Stimulated activated CD4-positive, alpha-beta T cell treated with anti-CD3 and anti-CD28 coated beads, Interleukin-4, amount 100 ng/mL, for 24 hours (primary cell): ENCODE measurements around the gene LMO2.
A peak's percentile ranks its signal among the peaks of the same experiment; 100 is the strongest.
"Not testable (repeated sequence)": the region's sequence is repeated elsewhere in the genome, so short reads cannot be mapped to it uniquely, and the experiment has no call there.

Source experiments
- DNase-seq: peaks from one replicate; pipeline ENCODE4 v3.0.0-alpha.2; 2020

LMO2 gene

DNA sequence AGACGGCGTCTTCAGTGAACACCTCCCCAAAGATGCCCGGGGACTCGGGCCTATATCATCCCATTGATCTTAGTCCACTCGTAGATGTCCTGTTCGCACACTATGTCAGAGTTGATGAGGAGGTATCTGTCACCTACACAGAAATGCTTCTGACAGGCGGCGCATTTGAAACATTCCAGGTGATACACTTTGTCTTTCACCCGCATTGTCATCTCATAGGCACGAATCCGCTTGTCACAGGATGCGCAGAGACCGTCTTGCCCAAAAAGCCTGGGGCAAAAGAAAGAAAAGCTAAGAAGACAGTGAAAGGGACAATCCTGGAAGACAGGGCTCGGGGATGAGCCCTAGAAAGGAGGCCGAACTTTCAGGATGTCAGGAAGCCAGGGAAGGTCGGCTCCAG, 32.6 kb downstream of the LMO2 start:
- no peak for DNase-seq

DNA sequence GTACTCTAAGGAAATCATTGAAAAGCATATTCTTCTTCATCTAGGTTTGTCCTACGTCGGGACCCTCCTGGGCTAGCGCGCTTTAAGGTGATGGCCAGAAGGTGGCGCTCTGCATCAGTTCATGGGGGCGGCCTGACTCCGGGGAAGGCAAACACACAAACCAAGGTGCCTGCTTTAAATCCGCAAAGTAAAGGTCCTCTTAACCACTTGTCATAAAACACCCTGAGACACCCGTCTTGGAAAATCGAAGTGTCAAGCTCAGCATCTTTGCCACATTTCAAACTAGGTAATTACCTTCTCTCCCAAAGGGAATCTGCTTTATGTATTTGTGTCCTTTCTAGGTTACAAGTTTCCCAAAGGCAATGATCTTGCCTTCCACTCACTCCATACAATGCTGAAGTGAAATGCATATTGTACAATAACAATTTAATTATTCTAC, 33.9 kb downstream of the LMO2 start:
- DNase-seq: peak; percentile 82

DNA sequence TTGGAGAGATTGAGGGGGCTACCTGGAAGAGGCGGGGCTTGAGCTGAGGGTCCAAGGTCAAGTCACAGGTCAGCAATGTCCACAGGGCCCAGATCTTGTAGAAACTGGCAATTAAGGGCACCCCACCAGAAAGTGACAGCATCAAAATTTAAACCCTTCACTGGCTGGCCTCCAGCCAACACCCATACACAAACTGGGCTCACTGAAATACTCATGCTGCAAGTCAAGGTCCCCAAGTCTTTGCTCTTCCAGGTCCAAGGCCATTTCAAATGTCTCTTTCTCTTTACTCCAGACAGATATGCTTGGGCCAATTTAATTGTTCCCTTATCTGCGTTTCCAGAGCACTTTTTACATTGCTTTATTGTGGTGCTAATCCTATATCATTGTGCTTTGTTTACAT, 36.4 kb downstream of the LMO2 start:
- DNase-seq: no peak

DNA sequence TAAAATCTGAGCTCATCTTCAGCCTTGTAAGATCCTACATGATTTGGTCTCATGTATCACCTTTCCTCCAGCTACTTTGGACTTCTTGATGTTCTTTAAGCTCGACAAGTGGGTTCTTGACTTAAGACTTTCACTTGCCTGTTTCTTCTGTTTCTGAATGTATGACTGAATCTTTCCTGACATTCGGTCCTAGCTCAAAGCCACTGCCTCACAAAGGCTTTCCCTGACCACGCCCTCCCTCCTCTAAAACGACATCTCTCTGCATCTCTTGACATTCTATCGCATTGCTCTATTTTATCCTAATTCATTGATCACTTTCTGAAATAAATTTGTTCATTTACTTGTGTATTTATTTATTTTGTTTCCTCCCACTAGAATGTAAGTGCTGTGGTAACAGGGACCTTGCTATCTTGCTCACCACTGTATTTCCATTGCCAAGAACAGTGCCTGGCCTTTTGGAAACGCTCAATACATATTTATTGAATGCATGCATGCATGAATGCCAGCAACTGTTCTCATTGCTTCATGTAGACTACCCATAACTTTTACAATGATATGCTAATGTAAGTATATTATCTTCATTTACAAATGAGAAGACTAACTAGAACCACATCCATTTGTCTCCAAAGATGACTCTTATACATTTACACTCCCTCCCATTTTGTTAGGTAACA, 43.0 kb downstream of the LMO2 start:
- DNase-seq: no peak

DNA sequence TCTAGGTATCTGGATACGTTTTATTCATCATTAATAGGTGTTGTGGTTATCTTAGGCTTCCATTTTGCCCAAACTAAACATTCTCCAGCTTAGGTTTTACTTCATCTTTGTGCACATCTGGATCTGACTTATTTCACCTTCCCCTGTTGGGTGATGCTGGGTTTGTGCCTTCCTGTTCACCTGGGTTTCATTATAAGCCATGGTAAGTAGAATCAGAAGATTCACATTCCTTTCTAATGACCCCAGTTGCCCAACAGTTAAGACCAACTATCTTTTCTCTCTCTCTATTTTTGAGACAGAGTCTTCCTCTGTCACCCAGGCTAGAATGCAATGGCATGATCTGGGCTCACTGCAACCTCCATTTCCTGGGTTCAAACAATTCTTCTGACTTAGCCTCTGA, 44.6 kb downstream of the LMO2 start:
- DNase-seq: no peak

DNA sequence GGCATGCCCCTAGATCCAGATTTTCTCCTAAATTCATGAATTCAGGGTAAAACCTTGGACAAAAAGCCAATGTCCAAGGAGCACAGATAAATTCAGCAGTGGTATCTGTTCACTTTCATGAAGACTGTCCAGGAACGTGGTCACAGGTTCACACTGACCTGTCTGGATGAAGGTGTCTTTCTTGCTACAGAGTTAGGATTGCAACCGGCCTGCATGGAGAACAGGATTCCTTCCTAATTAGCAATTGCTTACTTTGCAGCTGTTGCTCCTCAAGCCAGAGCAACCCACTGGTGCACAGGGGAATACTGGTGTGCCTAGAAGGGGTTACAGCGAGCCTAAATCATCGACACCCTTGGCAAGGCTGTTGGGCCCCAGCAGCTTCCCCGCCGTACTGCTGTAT, 47.6 kb downstream of the LMO2 start:
- DNase-seq: no peak

DNA sequence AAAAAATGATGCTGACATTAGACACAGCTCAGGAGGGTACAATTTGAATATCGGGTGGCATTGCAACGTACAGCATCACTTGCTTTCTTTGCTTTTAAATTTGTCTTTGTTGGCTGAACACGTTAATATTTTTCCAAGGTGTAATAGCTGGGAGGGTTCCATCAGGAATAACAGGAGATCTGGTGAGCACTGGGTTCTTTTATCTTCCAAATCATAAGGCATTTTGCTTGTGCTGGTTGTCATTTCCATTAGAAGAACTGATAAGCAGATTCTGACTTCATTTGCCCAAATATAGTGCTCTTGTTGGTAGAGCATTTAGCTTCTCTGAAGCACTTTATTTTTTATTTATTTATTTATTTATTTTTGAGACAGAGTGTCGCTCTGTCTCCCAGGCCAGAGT, 48.9 kb downstream of the LMO2 start:
- no peak for DNase-seq

DNA sequence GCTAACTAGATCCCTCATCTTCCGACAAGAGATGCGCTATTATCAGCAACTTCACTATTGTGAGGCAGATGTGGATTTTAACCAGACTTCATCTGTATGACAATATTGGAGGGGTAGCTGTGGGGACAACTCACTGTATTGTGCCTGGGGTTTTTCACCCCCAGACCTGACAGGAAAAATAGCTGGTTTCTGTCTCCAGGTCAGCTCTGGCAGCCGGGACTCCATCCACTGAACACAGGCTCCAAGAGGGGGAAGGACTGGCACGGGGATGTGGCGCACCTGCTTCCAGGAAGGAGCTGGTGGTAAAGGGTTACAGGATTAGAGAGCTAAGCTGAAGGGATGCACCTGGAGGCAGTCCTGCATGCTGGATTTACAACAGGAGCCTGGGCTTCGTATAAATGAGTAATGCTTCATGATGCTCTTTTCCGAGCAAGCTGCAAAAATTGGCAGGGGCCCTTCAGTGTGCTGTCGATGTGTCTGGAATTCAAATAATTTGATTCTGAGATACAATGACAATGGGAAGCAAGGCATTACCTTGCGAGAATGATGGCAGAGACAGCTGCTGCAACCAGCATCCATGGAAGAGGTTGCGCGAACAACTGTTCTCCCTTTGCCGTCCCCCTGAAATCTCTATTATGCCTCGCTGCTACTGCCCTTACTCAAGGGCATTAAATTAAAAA, 49.5 kb downstream of the LMO2 start:
- no peak for DNase-seq

DNA sequence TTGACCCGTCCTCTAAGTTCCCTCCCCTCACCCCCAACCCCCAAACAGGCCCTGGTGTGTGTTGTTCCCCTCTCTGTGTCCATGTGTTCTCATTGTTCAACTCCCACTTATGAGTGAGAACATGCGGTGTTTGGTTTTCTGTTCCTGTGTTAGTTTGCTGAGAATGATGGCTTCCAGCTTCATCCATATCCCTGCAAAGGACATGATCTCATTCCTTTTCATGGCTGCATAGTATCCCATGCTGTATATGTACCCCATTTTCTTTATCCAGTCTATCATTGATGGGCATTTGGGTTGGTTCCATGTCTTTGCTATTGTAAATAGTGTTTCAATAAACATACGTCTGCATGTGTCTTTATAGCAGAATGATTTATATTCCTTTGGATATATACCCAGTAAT, 53.6 kb downstream of the LMO2 start:
- DNase-seq: not testable (repeated sequence)

DNA sequence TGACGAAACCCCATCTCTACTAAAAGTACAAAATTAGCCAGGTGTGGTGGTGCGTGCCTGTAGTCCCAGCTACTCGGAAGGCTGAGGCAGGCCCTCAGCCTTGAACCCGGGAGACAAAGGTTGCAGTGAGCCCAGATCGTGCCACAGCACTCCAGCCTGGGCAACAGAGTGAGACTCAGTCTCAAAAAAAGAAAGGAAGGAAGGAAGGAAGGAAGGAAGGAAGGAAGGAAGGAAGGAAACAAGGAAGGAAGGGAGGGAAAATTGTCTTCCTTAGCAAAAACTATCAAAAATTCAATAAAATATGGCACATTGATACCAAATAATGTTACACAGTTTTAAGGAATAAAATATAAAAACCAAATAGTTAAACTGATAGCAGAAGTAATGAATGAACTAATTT, 54.5 kb downstream of the LMO2 start:
- not testable (repeated sequence) for DNase-seq

DNA sequence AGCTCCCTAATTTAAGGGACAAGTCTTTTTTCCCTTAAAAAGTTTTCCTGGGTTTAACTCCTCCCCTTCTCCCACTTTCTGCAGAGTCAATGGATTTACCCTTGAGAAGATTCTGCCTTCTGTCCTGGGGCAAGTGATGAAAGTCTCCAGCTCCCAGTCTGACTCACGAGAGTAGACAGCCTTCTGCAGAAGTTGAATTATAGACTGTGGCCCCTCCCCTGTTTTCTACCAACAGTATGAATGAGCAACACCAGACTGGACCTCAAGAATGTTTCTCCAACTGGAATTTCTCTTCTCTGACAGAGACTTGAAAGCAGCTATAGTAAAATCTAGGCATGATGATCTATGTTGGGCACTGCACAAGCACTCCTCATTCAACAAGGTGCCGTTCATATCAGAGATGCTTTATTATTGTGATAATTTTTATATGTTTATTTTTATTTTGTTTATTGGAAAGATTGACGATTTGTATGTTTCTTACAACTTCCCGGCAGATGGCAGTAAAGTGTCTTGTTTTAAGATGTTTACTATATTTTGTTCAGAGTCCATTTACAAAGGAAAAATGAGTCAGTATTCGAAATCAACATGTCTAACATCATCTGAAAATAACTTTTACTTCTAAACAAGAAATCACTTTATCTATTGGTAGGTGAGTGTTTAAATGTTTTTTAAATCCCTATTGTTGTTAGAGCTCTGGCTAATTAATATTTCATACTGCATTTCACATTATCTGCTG, 56.6 kb downstream of the LMO2 start:
- DNase-seq: no peak

DNA sequence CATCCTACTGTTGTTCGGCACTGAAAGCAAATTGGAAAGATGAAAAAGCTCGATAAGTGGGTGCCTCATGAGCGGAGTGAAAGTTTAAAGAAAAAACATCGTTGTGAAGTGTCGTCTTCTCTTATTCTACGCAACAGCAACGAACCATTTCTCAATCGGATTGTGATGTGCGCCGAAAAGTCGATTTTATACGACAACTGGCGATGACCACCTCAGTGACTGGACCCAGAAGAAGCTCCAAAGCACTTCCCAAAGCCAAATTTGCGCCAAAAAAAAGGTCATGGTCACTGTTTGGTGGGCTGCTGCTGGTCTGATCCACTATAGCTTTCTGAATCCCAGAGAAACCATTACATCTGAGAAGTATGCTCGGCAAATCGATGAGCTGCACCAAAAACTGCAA, 59.2 kb downstream of the LMO2 start:
- DNase-seq: no peak

DNA sequence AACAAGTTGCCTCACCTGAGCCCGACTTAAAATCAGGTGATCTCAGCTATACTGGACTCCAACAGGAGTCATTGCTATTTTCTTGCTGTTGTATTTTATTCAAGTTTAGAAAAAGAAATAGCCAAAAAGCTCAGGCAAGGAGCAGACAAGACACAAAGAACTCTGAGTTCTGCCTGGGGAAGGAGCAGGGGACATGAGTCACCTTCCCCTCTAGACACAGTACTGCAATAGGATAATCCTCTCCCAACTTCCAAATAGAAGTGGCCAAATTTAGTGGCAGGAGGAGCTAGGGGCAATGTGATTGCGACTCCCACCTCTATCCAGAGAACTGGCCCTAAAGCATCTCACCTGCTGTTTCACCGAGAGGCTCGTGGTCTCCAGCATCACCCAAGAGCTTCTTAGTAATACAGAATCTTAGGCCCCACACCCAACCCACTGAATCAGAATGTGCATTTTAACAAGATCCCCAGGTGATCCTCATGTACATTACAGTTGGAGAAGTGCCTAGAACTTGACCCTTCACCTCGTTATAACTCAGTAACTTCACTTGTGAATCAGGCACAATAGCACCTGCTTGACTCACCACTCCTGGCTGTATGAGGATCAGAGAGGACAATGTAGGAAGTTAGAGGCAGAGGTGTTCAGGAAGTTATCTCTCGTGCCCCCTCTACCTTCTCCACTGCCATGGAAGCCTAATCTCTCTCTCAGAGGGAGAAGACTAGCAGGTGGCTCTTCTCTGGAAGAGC, 60.8 kb downstream of the LMO2 start:
- DNase-seq: no peak

DNA sequence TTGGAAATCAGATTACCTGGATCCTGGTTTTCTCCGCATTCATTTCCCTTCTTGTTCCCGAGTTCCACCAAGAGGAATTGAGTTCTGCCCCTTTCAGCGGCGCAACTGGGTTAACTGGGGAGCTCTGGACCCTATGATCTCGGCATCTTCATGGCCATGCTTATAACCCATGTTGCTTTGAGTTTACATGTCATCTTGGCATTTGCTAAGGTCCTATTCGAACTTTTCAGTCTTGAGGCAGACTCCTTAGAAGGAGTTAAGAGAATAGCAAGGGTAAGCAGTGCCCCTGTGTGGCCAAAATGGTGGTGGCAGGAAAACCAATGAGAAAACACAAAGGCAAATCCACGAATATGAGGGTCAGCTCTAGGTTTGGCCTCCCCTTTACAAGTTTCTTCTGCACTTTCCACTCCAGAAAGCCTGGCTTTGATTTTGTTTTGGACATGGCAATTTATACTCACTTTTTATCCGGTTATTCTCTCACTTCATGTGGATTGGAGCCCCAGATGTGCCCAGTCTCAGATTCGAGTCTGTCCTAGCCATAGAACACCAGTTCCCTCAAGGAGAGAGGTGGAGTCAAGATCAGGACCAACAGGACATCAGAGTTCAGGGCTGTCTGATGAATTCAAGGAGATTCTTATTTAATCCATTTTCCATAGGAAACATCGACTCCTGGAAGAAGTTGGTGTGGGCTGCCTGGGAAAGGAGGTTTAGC, 62.3 kb downstream of the LMO2 start:
- DNase-seq: peak; percentile 58

DNA sequence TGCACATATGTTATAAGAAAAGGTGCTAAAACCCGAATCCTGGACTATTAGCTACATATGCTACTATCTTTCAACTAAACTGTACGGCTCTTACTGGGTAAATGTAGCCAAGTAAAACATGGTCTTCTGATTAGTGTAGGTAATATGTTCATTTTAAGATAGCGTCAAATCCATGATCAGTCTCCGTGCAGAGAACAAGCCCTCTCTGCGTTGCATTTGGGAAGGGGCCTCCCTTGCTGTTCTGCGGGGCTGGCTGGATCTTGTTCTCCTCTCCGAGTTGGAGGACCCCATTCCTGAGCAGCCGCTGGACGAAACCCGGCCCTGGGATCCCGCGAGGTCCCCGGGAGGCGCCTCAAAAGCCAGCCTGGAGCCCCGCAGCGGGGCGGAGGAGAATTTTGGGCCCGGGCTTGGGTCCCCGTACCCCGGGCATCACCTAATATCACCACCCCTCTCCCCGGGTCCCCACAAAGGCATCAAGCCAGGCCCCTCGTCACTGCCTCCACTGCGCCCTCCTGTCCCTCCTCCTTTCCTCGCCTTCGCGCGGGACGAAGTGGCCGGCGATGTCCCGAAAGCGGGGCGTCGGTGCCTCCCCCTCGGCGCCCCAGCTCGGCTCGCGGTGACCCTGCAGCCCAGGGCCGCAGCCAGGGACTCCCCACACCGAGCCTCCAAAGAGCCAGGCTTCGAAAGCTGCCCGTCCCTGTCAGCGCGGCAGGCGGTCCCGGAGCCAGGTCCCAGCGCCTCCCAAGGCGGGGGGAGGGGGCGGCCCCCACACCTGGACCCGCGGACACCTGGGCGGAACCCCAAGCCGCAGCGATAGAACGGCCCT, 63.1 kb downstream of the LMO2 start:
- no peak for DNase-seq

DNA sequence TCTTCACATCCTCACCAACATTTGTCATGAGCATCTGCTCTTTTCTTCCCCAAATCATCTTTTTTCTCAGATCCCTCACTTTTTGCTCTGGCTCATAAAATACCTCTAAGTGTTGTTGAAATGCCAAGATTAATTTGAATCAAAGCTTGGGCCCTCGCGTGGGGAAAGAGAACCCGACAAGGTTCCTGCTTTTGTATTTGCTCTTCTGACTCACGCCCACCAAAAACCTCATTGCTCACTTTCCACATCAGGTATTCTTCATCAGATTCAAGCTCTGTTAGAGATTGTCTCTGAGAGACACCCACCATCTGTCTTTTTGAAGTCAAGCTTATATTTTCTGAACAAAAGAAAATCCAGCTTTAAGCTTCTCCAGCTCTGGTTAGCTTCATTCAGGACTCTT, 64.7 kb downstream of the LMO2 start:
- DNase-seq: no peak

DNA sequence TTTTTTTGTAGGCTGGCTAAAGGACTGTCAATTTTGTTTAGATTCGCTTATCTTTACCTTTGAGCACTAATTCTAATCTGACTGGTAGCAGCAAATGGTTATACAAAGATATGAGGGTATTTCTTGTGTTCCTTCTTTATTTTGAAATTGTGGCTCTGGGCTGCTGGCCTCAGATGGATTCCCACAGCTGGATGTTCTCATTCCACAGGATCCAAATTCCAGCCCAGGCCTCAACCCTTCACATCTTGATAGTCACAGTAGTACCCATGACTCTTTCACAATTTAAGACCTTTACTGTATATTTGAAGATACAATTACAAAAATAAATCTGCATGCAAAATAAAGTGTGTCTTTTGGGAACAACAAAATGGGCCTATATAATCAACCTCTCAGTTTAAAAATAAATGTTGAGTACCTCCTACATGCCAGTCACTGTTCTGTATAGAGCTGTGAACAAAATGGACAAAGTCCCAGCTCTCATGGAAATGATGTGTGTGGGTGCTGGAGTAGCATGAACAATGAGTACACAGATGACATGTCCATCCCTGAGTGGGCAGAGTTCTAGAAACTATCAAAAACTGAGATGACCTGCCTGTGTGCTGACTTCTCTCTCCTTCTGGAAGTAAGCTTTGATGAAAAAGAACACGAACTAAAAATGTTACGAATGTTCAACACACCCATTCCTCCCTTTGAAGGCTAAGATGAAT, 65.9 kb downstream of the LMO2 start:
- DNase-seq: no peak

DNA sequence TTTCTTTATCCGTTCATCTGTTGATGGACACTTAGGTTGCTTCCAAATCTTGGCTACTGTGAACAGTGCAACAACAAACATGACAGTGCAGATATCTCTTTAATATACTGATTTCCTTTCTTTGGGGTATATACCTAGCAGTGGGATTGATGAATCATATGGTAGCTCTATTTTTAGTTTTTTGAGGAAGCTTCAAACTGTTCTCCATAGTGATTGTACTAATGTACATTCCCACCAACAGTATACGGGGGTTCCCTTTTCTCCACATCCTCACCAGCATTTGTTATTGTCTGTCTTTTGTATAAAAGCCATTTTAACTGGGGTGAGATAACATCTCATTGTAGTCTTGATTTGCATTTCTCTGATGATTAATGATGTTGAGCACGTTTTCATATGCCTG, 68.9 kb downstream of the LMO2 start:
- DNase-seq: not testable (repeated sequence)

DNA sequence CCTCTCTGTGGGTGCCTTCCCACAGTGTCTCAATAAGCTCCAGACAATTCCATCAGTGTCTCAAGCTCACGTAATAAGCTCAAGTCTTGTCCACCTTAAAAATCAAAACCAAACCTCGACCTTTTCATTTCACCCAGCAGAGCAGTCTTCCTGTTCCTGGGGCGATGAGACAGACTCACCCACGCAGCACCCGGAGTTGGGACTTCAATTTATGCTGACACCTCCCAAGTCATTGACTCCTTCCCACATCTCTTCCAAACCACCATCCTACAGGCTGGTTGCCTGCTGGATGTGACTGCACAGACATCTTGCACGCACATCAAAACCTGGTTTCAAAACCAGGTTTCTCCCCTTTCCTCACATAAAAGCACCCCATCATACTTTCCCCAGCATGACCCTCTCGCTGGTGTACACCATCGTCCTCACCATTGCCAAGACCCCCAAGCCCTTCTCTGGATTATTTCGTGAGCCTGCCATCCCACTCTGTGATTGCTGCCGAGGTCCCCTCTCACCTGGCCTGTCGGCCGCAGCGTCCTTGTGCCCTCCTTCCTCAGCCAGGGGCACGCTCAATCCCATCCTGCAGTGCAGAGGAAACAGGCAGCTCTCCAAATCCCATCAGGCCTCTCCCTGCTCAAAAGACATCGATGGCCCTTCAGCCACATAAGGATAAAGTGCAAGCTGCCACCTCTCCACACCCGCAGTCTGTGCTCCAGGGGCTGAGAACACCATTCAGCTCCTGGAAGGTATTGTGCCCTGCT, 72.4 kb downstream of the LMO2 start:
- DNase-seq: no peak
